Retinal pigment epithelial cell (primary cell): ENCODE results near the gene MACC1.

ENCODE experiments used
- DNase-seq: peaks from one replicate; pipeline ENCODE4 v3.0.0-alpha.2; 2010; ENCODE audit warnings: low read depth
- H3K4me3 ChIP-seq: 2 replicates; pipeline ENCODE4 v1.5.1; 2011; ENCODE audit warnings: mild to moderate bottlenecking, low read length, control low read depth, moderate library complexity
- CTCF ChIP-seq: conservative IDR thresholded peaks from 2 replicates; pipeline ENCODE4 v1.5.1; 2011; ENCODE audit warnings: low read depth, low read length, control low read depth, inconsistent platforms

MACC1 gene

GRCh38 chr7:20206104-20206896 lies 10.9 kb downstream of the MACC1 start:
- H3K4me3 ChIP-seq: no peak overlapping the region
- DNase-seq: no peak
- no peak for TF ChIP-seq CTCF

GRCh38 chr7:20203316-20203715 lies 13.9 kb downstream of the MACC1 start:
- no peak for TF ChIP-seq CTCF
- H3K4me3 ChIP-seq: no peak overlapping the region
- DNase-seq: no peak

- no peak for DNase-seq
- no peak for TF ChIP-seq CTCF
- H3K4me3 ChIP-seq: no peak overlapping the region
Observed at GRCh38 chr7:20201380-20201779, 15.8 kb downstream of the MACC1 start.

- H3K4me3 ChIP-seq: no peak overlapping the region
- DNase-seq: no peak
- TF ChIP-seq CTCF: no peak
Observed at GRCh38 chr7:20200971-20201370, 16.2 kb downstream of the MACC1 start.

GRCh38 chr7:20200361-20200760 lies 16.8 kb downstream of the MACC1 start:
- no peak for DNase-seq
- no peak for TF ChIP-seq CTCF
- H3K4me3 ChIP-seq: no peak overlapping the region

GRCh38 chr7:20199015-20199737 lies 18.0 kb downstream of the MACC1 start:
- TF ChIP-seq CTCF: no peak
- DNase-seq: no peak
- H3K4me3 ChIP-seq: no peak overlapping the region

- no peak for DNase-seq
- TF ChIP-seq CTCF: no peak
Observed at GRCh38 chr7:20198260-20198659, 18.9 kb downstream of the MACC1 start.

More at GRCh38 chr7:20198260-20198659, 18.9 kb downstream of the MACC1 start:
- no peak overlapping the region for H3K4me3 ChIP-seq
